ENCODE data around the gene BANF2.

DNA sequence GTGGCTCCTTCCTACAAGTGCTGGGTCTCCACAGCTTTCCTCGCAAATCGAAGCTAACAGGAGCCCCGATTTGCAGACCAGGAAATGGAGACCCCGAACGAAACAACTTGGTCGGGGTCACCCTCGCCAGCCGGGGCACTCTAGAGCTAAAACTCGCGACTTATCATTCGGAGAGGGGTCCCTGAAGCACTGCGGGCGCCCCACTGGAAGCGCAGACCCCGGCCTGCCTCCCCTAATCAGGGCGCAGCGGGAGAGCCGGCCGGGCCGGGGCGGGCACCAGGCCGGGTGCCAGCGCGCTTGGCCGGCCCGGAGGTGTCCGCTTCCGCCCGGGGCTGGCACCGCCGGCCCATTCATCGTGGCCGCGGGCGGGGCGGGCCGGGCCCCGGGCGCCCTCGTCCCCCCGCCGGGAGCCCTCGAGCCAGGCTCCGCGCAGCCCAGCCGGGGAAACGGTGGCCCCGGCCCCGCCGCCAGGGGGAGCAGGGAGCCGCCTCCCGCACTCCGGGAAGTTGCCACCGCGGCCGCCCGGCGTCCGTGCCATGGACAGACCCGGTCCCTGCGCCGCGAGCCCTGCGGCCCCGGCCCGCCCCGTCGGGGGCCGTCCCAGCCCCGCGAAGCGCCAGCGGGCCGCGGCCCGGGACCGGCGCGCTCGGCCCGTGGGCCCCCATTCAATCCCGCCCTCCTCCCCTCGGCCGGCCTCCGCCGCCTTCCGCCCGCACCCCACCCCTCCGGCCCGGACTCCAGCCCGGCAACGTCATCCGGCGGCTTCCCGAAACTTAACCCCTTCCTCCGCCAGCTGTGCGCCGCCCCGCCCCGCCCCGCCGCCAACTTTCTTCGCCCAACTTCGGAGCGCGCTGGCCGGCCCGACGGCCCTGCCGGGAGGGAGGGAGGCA, 18.7 kb upstream of the BANF2 start:
- no peak for TF ChIP-seq EZH2 (IDR thresholded peaks at IDR 0.05; ENCODE audit: borderline replicate concordance)
- TF ChIP-seq, protein P1, sequence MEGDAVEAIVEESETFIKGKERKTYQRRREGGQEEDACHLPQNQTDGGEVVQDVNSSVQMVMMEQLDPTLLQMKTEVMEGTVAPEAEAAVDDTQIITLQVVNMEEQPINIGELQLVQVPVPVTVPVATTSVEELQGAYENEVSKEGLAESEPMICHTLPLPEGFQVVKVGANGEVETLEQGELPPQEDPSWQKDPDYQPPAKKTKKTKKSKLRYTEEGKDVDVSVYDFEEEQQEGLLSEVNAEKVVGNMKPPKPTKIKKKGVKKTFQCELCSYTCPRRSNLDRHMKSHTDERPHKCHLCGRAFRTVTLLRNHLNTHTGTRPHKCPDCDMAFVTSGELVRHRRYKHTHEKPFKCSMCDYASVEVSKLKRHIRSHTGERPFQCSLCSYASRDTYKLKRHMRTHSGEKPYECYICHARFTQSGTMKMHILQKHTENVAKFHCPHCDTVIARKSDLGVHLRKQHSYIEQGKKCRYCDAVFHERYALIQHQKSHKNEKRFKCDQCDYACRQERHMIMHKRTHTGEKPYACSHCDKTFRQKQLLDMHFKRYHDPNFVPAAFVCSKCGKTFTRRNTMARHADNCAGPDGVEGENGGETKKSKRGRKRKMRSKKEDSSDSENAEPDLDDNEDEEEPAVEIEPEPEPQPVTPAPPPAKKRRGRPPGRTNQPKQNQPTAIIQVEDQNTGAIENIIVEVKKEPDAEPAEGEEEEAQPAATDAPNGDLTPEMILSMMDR (IDR thresholded peaks at IDR 0.05; ENCODE audit: poor library complexity) = peak; percentile 46

Measured in hepatocyte (in vitro differentiated cells).